ENCODE data around the gene GGA1. TPM values are rescaled to one million over a fixed set of nuclear protein-coding genes. Genes with fewer than 3 reads are reported as not detected.

GGA1 gene
- total and polyA plus RNA-seq, 10 of the 15 experiments (the other 5 are each of a cell fraction or from before 2014, with no cell fraction given) = 1.4 to 79.4 (median 44.4) TPM

DNA sequence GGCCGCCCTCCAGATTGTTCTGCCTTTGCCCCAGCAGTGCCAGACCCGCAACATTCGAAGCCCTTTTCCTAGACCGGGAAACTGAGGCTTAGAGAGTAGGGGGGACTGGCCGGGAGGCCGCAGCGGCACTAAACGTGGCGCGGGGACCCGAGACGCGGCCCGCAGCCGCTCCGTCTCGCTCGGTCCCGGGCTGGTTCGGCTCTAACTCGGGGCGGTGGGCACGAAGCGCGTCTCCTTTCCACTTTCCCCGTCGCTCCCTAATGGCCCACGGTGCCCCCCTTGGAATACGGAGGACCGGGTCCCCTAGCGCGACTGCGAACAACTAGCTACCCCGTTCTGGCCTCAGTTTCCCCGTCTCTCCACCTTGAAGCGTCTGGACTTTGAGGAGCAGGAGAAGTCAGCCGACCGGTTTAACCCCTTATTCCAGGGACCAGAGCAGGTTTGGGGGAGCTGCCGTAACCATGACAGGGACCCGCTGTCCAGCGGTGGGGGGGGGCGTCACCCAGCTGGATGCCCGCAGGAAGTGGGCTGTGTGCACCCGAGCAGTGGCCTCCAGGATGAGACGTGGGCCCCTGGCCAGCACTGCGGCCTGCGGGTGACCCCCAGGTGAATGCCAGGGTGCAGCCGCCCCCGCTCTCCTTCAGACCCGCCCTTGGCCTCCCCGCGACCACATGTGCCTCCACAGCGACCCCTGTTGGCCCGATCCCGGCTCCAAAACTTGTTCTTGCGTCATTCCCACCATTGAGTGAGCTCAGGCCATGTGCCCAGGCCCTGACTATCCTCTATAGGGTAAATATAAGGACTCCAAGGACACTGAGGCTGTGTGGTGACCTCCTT, 47.2 kb upstream of the GGA1 start (continued):
- TF ChIP-seq NR2C1 (IDR thresholded peaks at IDR 0.05) (no peak), ZBTB33 (IDR thresholded peaks at IDR 0.05) (no peak), ZNF217 (IDR thresholded peaks at IDR 0.05) (no peak), ASH2L (IDR thresholded peaks at IDR 0.05; ENCODE audit: borderline replicate concordance, low read depth) (no peak), MXI1 (IDR thresholded peaks at IDR 0.05; ENCODE audit: low read depth, low read length) (no peak), PML (IDR thresholded peaks at IDR 0.05; ENCODE audit: low read length) (no peak), HCFC1 (IDR thresholded peaks at IDR 0.05; ENCODE audit: low read length) (no peak), NFXL1 (IDR thresholded peaks at IDR 0.05; ENCODE audit: borderline replicate concordance) (no peak), RCOR1 (conservative IDR thresholded peaks at IDR 0.05; ENCODE audit: low read depth, low read length) (no peak), LARP7 (IDR thresholded peaks at IDR 0.05) (0 out of 2 replicates have a peak, but pooled peaks have one; percentile 28), EZH2 (IDR thresholded peaks at IDR 0.05; ENCODE audit: borderline replicate concordance, control insufficient read depth, low read depth, low read length) (no peak), ZNF207 (IDR thresholded peaks at IDR 0.05; ENCODE audit: borderline replicate concordance) (no peak), RBBP5 (conservative IDR thresholded peaks at IDR 0.05) (no peak), PAX5 (IDR thresholded peaks at IDR 0.05; ENCODE audit: borderline replicate concordance, low read depth, low read length) (no peak), RB1 (IDR thresholded peaks at IDR 0.05; ENCODE audit: borderline replicate concordance) (peak; percentile 43; the same call in 1 of the 2 replicates), NFIC (IDR thresholded peaks at IDR 0.05; ENCODE audit: low read depth, low read length) (no peak), CHD1 (IDR thresholded peaks at IDR 0.05; ENCODE audit: low read depth, low read length) (no peak), NR2F1 (conservative IDR thresholded peaks at IDR 0.05) (peak; percentile 80), HDAC2 (IDR thresholded peaks at IDR 0.05) (no peak), GABPA (IDR thresholded peaks at IDR 0.05; ENCODE audit: low read depth) (no peak), RFX5 (IDR thresholded peaks at IDR 0.05; ENCODE audit: low read depth, low read length) (no peak), JUND (IDR thresholded peaks at IDR 0.05; ENCODE audit: low read depth, low read length) (no peak), POLR2AphosphoS5 (IDR thresholded peaks at IDR 0.05; ENCODE audit: low read length) (no peak), MLLT1 (IDR thresholded peaks at IDR 0.05) (no peak), SUPT20H (IDR thresholded peaks at IDR 0.05; ENCODE audit: borderline replicate concordance, control insufficient read depth, low read depth, low read length) (no peak), HDAC6 (IDR thresholded peaks at IDR 0.05; ENCODE audit: unreplicated experiment) (no peak)
- TF ChIP-seq, protein P1, sequence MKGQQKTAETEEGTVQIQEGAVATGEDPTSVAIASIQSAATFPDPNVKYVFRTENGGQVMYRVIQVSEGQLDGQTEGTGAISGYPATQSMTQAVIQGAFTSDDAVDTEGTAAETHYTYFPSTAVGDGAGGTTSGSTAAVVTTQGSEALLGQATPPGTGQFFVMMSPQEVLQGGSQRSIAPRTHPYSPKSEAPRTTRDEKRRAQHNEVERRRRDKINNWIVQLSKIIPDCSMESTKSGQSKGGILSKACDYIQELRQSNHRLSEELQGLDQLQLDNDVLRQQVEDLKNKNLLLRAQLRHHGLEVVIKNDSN (IDR thresholded peaks at IDR 0.05; ENCODE audit: borderline replicate concordance, extremely low read length, insufficient read depth, low read depth, low read length) = peak; percentile 6
- TF ChIP-seq, protein P2, sequence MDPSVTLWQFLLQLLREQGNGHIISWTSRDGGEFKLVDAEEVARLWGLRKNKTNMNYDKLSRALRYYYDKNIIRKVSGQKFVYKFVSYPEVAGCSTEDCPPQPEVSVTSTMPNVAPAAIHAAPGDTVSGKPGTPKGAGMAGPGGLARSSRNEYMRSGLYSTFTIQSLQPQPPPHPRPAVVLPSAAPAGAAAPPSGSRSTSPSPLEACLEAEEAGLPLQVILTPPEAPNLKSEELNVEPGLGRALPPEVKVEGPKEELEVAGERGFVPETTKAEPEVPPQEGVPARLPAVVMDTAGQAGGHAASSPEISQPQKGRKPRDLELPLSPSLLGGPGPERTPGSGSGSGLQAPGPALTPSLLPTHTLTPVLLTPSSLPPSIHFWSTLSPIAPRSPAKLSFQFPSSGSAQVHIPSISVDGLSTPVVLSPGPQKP (IDR thresholded peaks at IDR 0.05; ENCODE audit: low read depth, low read length) = no peak

All from GM12878 (cell line).